ENCODE data around the gene LZTS3.
"Not testable (repeated sequence)": the region's sequence is repeated elsewhere in the genome, so short reads cannot be mapped to it uniquely, and the experiment has no call there.

LZTS3 gene

DNA sequence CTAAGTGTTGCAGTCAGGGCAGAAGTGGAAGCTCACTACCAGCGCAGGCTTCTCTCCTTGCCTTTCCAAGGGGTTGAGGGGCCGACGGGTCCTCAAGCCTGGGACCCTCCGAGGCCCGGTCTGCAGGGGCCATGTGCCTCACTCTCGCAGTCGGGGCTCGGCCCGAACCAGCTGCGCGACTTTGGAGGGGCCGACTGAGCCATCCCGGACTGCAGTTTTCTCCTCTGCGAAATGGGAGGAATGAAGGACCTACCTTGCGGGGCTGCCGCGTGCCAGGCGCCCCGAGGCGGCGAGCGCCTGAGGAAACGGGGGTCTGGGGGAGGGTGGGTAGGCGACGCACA, 5.6 kb downstream of the LZTS3 start:
- DNase-seq (ENCODE audit: low read depth, low spot score): no peak

GRCh38 chr20:3166913-3167342, 6.4 kb downstream of the LZTS3 start:
- no peak for DNase-seq (ENCODE audit: low read depth, low spot score)

DNA sequence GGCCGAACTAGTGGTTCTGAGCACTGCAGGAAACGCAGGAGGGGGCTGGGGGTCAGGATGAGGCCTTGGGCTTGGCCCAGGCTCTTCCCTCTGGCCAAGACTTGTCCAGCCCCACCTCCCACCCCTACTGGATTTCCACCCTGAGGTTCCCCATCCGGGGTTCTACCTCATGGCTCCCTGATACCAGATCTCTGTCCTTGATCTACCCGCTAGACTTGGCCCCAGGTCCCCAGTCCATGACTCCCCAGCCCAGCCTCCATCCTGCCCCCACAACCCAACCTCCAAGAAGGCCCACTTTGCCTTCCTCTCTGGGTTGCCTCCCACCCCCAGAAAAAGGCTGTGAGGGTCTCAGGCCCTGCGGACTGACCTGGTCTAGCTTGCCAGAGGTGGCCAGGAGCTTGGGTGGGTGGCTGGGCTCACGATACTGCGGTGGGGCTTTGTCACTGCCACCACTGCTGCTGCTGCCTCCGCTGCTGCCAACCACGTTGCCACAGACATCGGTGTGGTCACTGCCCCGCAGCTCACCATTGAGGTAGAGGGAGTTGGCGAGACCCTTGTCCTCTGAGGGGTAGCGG, 6.9 kb downstream of the LZTS3 start:
- no peak for DNase-seq (ENCODE audit: low read depth, low spot score)

DNA sequence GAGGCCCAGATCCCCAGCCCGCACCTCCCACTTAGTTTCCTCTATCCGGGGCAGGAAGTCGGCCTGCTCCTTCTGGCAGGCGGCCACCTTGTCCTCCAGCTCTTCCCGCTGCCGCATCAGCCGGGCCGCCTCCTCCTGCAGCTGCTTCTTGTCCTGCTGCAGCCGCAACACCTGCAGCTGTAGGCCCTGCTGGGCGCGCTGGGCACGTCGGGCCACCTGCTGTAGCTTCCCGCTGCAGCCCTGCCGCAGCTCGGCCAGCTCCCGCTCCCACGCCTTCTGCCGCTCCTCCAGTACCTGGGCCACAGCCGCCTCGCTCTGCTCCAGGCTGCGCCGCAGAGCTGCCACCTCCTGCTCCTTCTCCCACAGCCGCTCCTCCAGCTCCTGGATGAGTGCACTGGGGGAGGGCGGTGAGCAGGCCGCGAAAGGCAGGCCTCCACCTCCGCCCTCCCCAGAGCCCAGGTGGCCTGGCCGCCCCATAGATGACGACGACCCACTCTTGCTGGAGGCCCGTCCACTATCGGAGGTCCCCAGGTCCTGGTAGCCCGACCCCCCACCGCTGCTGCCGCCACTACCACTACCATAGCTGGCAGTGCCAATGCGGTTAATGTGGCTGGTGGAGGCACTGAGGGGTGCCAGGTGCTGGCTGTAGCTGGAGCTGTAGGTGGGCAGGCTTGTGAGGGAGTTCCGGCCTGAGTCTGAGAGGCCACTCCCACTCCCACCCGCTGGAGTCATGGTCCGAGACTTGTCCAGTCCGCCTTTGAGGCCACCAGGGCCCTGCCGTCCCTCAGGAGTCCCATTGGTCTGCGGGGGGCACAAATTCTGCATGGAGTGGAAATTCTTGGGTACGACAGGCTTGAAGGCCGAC, 7.6 kb downstream of the LZTS3 start:
- no peak for DNase-seq (ENCODE audit: low read depth, low spot score)

DNA sequence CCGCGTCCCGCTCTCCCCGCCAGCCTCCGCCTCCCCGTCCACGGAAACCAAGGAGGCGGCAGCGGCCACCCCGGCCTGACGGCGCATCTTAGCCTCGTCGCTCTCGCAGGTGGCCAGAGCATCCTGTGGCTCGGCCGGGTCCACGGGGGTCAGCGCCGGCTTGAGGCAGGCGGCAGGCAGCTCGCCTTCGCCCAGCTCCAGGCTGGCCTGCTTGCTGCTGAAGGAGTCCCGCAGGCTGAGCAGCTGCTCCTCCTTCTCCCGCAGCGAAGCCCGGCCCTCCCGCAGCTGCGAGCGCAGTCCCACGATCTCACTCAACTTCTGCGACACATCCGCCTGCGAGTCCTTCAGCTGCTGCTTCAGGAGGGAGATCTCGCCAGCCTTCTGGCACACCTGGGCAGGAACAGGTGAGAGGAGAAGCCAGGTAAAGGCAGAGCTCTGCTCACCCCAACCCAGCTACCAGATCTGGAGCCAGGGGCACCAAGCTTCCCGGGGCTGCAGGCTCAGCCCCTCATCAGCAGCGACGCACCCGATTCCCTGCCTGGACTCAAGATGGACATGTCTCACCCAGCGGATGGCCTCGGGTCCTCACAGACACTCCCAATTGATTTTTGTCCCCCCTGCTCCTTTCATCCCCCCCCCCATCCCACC, 8.5 kb downstream of the LZTS3 start:
- no peak for DNase-seq (ENCODE audit: low read depth, low spot score)

DNA sequence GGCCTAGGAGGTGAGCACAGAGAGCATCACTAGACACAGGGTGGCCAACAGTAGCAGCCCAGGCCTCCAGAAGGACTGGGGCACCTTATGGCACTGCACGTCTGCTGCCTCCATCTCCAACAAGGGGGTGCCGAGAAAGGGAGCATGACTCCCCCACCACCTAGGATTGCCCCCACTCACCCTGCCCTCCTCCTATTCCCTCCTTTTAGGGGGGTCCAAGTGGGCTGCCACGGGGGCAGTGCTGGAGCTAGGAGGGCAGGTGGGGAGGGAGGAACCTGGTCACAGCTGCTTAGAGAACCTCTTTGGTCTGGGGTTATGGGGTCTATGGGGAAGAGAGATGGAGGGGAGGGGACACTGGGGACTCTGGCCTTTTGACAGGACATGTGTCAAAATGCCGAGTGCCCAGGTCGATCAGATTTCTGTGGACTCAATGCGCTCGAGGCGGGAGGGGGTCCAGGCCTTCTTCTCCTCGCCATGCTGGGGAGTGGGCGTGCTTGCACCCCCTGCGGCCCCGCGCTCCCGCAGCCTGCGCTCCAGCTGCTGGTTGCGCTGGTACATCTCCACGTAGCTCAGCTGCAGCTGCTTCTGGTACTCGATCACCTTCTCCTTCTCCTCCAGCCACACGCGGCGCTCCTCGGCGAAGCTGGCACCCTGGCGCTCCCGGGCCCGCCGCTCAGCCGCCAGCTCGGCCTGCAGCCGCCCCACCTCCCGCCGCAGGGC, 9.1 kb downstream of the LZTS3 start:
- no peak for DNase-seq (ENCODE audit: low read depth, low spot score)

DNA sequence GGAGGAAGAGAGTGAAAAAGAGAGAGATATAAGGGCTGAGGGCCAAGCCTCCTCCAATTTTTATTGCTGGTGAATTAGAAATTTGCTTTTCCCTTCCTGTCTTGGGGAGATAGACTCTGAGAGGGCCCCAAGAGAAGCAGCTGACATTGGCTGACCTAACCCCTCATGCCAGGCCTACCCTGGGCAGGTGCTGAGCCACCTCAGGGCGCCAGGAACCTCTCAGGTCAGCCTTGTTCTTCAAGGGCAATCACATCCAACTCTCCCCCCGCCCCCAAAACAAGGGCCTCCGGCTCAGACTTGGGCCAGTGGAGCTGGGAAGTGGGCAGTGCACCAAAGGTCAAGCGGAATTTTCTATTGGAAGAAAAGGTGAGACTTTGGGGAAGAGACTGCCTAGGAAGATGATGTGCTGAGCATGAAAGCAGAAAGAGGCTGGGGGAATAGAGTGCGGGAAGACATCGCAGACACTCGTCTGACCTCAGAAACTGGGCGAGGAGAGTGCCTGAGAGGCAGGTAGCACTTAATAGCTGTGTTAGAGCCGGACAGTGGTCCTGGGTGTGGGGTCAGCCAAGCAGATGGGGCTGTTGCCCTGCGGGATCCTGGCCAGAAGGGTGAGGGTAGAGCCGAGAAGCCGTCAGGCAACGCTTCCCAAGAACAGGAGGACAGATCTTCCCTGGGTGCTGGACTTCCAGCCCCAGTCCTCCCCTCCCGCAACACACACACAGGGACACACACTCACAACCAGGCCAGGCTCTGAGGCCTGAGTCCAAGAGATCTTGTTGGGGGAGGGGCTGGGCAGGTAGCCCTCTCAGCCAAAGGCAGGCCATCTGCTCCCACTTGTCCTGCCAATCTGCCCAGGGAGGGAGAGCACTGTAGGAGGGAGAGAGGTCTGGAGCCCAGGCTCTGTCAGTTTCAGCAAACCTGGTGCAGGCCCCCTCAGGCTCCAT, 10.0 kb downstream of the LZTS3 start:
- no peak for DNase-seq (ENCODE audit: low read depth, low spot score)

DNA sequence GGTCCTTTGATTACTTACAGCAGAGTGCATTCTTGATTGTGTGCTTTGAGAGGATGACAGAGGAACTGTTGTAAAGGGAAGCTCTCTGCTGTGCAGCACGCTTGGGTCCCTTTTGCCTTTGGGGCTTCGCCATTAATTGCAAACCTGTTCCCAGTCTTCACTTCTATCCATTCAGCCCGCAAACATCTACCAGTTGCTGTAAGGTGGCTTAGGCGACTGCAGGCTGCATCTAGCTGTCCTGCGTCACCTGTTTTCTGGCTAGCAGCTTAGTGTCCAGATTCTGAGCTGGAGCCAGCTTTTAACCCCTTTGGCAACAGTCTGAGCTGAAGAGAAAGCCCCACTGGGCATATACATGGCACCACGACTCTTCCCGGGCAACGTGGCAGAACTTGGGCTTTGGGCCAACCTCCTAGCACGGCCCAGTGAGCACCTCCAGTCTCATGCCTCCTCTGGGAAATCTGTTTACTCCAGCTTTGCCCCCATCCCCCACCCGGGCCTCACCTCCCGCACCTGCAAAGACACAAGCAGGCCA, 11.2 kb downstream of the LZTS3 start:
- DNase-seq (ENCODE audit: low read depth, low spot score): no peak

- no peak for DNase-seq (ENCODE audit: low read depth, low spot score)
Observed at GRCh38 chr20:3161316-3162079, 11.9 kb downstream of the LZTS3 start.

- no peak for DNase-seq (ENCODE audit: low read depth, low spot score)
Observed at GRCh38 chr20:3160418-3160817, 12.9 kb downstream of the LZTS3 start.

DNA sequence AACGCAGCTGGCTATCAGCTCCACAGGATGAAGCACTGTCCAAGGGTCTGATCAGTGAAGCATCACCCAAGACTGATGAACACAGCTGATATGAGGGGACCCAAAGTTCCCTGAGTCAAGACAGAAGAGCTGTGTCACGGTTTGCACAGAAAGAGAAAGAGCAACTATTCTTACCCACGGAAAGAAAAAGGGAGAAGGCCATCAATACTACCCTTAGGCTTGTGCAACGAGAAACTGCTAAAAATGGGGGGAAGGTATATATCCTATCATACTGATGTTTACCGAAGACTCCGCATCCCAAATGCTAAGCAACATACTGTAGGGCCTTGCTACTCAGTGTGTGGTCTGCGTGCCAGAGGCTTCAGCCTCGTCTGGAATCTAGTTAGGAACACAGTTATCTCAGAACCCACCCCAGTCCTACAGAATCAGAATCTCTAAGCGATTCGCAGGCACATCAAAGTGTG, 14.3 kb downstream of the LZTS3 start:
- DNase-seq (ENCODE audit: low read depth, low spot score): no peak

- no peak for DNase-seq (ENCODE audit: low read depth, low spot score)
Observed at GRCh38 chr20:3157817-3158216, 15.5 kb downstream of the LZTS3 start.

GRCh38 chr20:3156811-3157619, 16.3 kb downstream of the LZTS3 start:
- DNase-seq (ENCODE audit: low read depth, low spot score): no peak

GRCh38 chr20:3152057-3152644, 21.2 kb downstream of the LZTS3 start:
- DNase-seq (ENCODE audit: low read depth, low spot score): not testable (repeated sequence)

DNA sequence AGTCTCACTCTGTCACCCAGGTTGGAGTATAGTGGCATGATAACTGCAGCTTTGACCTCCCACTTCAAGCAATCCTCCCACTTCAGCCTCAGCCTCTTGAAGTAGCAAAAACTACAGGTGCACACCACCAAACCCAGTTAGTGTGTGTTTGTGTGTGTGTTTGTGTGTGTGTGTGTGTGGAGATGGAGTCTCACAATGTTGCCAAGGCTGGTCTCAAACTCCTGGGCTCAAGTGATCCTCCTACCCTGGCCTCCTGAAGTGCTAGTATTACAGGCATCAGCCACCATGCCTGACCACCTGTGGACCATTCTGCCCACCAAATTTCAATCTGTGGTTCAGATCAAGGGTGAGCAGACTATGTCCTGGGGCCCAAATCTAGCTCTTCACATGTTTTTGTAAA, 22.4 kb downstream of the LZTS3 start:
- DNase-seq (ENCODE audit: low read depth, low spot score): no peak

- no peak for DNase-seq (ENCODE audit: low read depth, low spot score)
Observed at GRCh38 chr20:3146732-3147341, 26.5 kb downstream of the LZTS3 start.

DNA sequence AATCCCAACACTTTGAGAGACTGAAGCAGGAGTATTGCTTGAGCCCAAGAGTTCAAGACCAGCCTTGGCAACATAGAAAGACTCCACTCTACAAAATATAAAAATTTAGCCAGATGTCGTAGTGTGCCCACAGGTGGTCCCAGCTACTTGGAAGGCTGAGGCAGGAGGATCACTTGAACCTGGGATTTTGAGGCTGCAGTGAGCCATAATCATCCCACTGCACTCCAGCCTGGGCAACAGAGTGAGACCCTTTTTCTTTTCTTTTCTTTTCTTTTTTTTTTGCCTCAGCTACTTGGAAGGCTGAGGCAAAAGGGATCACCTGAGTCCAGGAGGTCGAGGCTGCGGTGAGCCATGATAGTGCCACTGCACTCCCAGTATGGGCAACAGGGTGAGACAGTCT, 31.6 kb downstream of the LZTS3 start:
- no peak for DNase-seq (ENCODE audit: low read depth, low spot score)

- DNase-seq (ENCODE audit: low read depth, low spot score): no peak
Observed at GRCh38 chr20:3137492-3137891, 35.9 kb downstream of the LZTS3 start.

All from iPS DF 19.7 (cell line).